Posterior cingulate gyrus (tissue), 11 donors: Measurements from ENCODE around the gene GYPB.
"Not testable (repeated sequence)": the region's sequence is repeated elsewhere in the genome, so short reads cannot be mapped to it uniquely, and the experiment has no call there.

Experiments
- DNase-seq, 10 donors: peaks; one replicate each; pipeline versions ENCODE4 v3.0.0 to v3.0.0-alpha.2; 2020 to 2021; ENCODE audit warnings: mixed read lengths in 3 of 10
- intact Hi-C: fragments of 100-400 bp; cut with DNase I; formaldehyde crosslinking; loops from one replicate; pipeline ENCODE4 v1.15.1; 2023

Gene GYPB

GRCh38 chr4:143950967-143951366 is 68.2 kb downstream of the GYPB start:
- intact Hi-C loops, DNase-seq: not testable (repeated sequence)

- intact Hi-C loops, DNase-seq: not testable (repeated sequence)
Measured at GRCh38 chr4:143950185-143950584, 69.0 kb downstream of the GYPB start.

GRCh38 chr4:143947493-143947892 is 71.7 kb downstream of the GYPB start:
- DNase-seq, intact Hi-C loops: not testable (repeated sequence)
